Chondrocyte (in vitro differentiated cells): ENCODE measurements around the gene RUFY2. TPM values are rescaled to one million over a fixed set of nuclear protein-coding genes. Genes with fewer than 3 reads are reported as not detected.

Experiments used
- DNase-seq: peaks from one replicate; pipeline ENCODE4 v3.0.0; 2021; ENCODE audit warnings: mixed read lengths, low spot score
- H3K27ac Mint-ChIP-seq: one replicate; pipeline ENCODE4 v1.8.0; 2021; ENCODE audit warnings: mild to moderate bottlenecking, moderate library complexity, mixed read lengths; ENCODE audit not compliant: unreplicated experiment
- H3K27me3 Mint-ChIP-seq: 2 replicates; pipeline ENCODE4 v1.8.0; 2021; ENCODE audit warnings: low read depth, mixed read lengths
- H3K36me3 Mint-ChIP-seq: 2 replicates; pipeline ENCODE4 v1.8.0; 2021; ENCODE audit warnings: low read depth, mixed read lengths
- H3K4me1 Mint-ChIP-seq: 2 replicates; pipeline ENCODE4 v1.8.0; 2021; ENCODE audit warnings: low read depth, mild to moderate bottlenecking, mixed read lengths
- H3K4me3 Mint-ChIP-seq: one replicate; pipeline ENCODE4 v1.8.0; 2021; ENCODE audit warnings: mild to moderate bottlenecking, moderate library complexity, mixed read lengths; ENCODE audit not compliant: unreplicated experiment
- H3K9me3 Mint-ChIP-seq: 2 replicates; pipeline ENCODE4 v1.8.0; 2021; ENCODE audit warnings: low read depth, mixed read lengths
- CTCF ChIP-seq: fragments of 200-600 bp; sonication (generic); IDR thresholded peaks from 2 replicates; pipeline ENCODE4 v1.5.0; 2021; ENCODE audit warnings: antibody characterized with exemption, mild to moderate bottlenecking, moderate library complexity
- total RNA-seq: library from RNA; stranded (reverse); gene quantifications from 3 replicates; pipeline ENCODE4 v1.2.1, GENCODE V29; 2021

Gene RUFY2
- total RNA-seq, 1 donor from 2014 or later: 20.2 TPM

- H3K27ac Mint-ChIP-seq: peak overlapping the region; percentile 22
- TF ChIP-seq CTCF: no peak
- peaks cover 11% of the 10 kb centered on the region for H3K36me3 Mint-ChIP-seq
- no peaks in the 10 kb centered on the region for H3K9me3 Mint-ChIP-seq
- no peaks in the 10 kb centered on the region for H3K4me1 Mint-ChIP-seq
- no peaks in the 10 kb centered on the region for H3K27me3 Mint-ChIP-seq
- DNase-seq: no peak
- H3K4me3 Mint-ChIP-seq: no peak overlapping the region
Measured at GRCh38 chr10:68364101-68364886, 42.8 kb downstream of the RUFY2 start.

- DNase-seq: no peak
- no peak overlapping the region for H3K4me3 Mint-ChIP-seq
- H3K27ac Mint-ChIP-seq: no peak overlapping the region
- no peak for TF ChIP-seq CTCF
- H3K4me1 Mint-ChIP-seq: no peaks in the 10 kb centered on the region
- H3K9me3 Mint-ChIP-seq: no peaks in the 10 kb centered on the region
- H3K27me3 Mint-ChIP-seq: no peaks in the 10 kb centered on the region
- H3K36me3 Mint-ChIP-seq: peaks cover 13% of the 10 kb centered on the region
Measured at GRCh38 chr10:68362590-68362989, 44.5 kb downstream of the RUFY2 start.

DNA sequence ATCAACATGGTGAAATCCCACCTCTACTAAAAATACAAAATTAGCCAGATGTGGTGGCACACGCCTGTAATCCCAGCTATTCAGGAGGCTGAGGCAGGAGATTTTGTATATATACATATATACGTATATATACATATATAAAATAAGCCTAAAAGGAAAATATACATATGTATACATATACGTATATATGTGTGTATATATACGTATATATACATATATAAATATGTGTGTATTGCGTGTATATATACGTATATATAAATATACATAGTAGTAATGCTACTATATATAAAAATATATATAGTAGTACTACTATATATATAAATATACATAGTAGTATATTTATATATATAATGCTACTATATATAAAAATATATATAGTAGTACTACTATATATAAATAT, 47.9 kb downstream of the RUFY2 start:
- no peak for DNase-seq
- H3K27ac Mint-ChIP-seq: no peak overlapping the region
- H3K9me3 Mint-ChIP-seq: no peaks in the 10 kb centered on the region
- no peak overlapping the region for H3K4me3 Mint-ChIP-seq
- H3K27me3 Mint-ChIP-seq: no peaks in the 10 kb centered on the region
- H3K36me3 Mint-ChIP-seq: peaks cover 12% of the 10 kb centered on the region
- TF ChIP-seq CTCF: no peak
- H3K4me1 Mint-ChIP-seq: no peaks in the 10 kb centered on the region

DNA sequence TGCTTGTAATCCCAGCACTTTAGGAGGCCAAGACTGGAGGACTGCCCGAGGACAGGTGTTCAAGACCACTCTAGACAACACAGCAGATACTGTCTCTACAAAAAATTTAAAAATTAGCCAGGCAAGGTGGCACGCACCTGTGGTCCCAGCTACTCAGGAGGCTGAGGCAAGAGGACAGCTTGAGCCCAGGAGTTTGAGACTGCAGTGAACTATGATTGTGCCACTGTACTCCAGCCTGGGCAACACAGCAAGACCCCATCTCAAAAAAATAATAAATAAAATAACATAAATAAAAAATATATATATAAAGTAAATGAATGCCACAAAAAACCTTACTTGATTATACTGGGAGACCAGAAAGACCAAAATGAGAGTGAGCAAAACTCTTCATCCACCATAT, 53.5 kb downstream of the RUFY2 start:
- Mint-ChIP-seq H3K27me3 (no peaks in the 10 kb centered on the region), H3K4me1 (no peaks in the 10 kb centered on the region), H3K27ac (no peak overlapping the region), H3K4me3 (no peak overlapping the region), H3K36me3 (peaks cover 10% of the 10 kb centered on the region), H3K9me3 (no peaks in the 10 kb centered on the region)
- no peak for DNase-seq
- TF ChIP-seq CTCF: no peak

DNA sequence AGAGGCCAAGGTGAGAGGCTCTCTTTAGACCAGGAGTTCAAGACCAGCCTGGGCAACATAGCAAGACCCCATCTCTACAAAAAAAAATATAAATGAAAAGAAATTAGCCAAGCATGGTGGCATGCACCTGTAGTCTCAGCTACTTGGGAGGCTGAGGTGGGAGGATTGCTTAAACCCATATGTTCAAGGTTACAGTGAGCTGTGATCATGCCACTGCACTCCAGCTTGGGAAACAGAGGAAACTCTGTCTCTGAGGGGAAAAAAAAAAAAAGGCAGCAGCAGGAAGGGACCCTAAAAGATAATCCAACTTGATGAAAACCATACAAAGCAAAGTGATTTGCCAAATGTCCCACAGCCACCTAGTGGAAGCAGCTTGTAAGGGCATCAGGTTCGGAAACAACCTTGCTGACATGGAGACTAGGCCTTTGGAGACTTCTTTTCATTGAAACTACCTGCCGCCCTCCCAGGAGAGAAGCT, 58.8 kb downstream of the RUFY2 start:
- DNase-seq: no peak
- Mint-ChIP-seq H3K9me3 (no peaks in the 10 kb centered on the region), H3K36me3 (peaks cover 19% of the 10 kb centered on the region), H3K4me3 (no peak overlapping the region), H3K4me1 (no peaks in the 10 kb centered on the region), H3K27me3 (no peaks in the 10 kb centered on the region), H3K27ac (peak overlapping the region; percentile 50)
- peak; percentile 80 for TF ChIP-seq CTCF
